GM18498 (cell line): ENCODE results near the gene SELENOW.
"Not testable (repeated sequence)": the region's sequence is repeated elsewhere in the genome, so short reads cannot be mapped to it uniquely, and the experiment has no call there.

Experiments used
- ATAC-seq: cut with Tn5 transposase; IDR thresholded peaks from one replicate; pipeline ENCODE4 v1.9.1; 2021; ENCODE audit warnings: mild to moderate bottlenecking, moderate library complexity; ENCODE audit not compliant: unreplicated experiment

Gene SELENOW

GRCh38 chr19:47781590-47782262, 3.2 kb downstream of the SELENOW start:
- ATAC-seq = no peak

- ATAC-seq = no peak
Measured at GRCh38 chr19:47786566-47786965, 8.1 kb downstream of the SELENOW start.

- not testable (repeated sequence) for ATAC-seq
Measured at GRCh38 chr19:47787307-47787706, 8.8 kb downstream of the SELENOW start.

GRCh38 chr19:47789811-47790210, 11.3 kb downstream of the SELENOW start:
- not testable (repeated sequence) for ATAC-seq

GRCh38 chr19:47790398-47790814, 11.9 kb downstream of the SELENOW start:
- no peak for ATAC-seq

GRCh38 chr19:47792616-47793015, 14.1 kb downstream of the SELENOW start:
- ATAC-seq = no peak

GRCh38 chr19:47794526-47794925, 16.0 kb downstream of the SELENOW start:
- ATAC-seq = no peak

GRCh38 chr19:47796785-47797184, 18.3 kb downstream of the SELENOW start:
- ATAC-seq = no peak

GRCh38 chr19:47797996-47798903, 19.7 kb downstream of the SELENOW start:
- ATAC-seq = no peak

- ATAC-seq = no peak
Measured at GRCh38 chr19:47798904-47799266, 20.4 kb downstream of the SELENOW start.

- ATAC-seq = no peak
Measured at GRCh38 chr19:47801270-47801669, 22.8 kb downstream of the SELENOW start.

GRCh38 chr19:47802521-47803043, 24.1 kb downstream of the SELENOW start:
- ATAC-seq = no peak

GRCh38 chr19:47803148-47803547, 24.6 kb downstream of the SELENOW start:
- ATAC-seq = not testable (repeated sequence)

GRCh38 chr19:47803671-47804070, 25.2 kb downstream of the SELENOW start:
- not testable (repeated sequence) for ATAC-seq

GRCh38 chr19:47804451-47804850, 25.9 kb downstream of the SELENOW start, which contains the start of gene TPRX1:
TSS of gene TPRX1 (minus strand) at chr19:47804551. CDS start at chr19:47804539, 12 bp downstream.
- not testable (repeated sequence) for ATAC-seq

- ATAC-seq = no peak
Measured at GRCh38 chr19:47805313-47805712, 26.8 kb downstream of the SELENOW start.

GRCh38 chr19:47806435-47806834, 27.9 kb downstream of the SELENOW start:
- ATAC-seq = no peak

GRCh38 chr19:47813304-47813994, 34.9 kb downstream of the SELENOW start:
- ATAC-seq = no peak

GRCh38 chr19:47813995-47814328, 35.5 kb downstream of the SELENOW start:
- no peak for ATAC-seq

GRCh38 chr19:47816270-47816669, 37.8 kb downstream of the SELENOW start:
- not testable (repeated sequence) for ATAC-seq

GRCh38 chr19:47818221-47818620, 39.7 kb downstream of the SELENOW start:
- not testable (repeated sequence) for ATAC-seq
